GM18867 (cell line): Measurements from ENCODE around the gene NCOA4.
"Not testable (repeated sequence)": the region's sequence is repeated elsewhere in the genome, so short reads cannot be mapped to it uniquely, and the experiment has no call there.

Source experiments
- ATAC-seq: cut with Tn5 transposase; IDR thresholded peaks from one replicate; pipeline ENCODE4 v1.9.1; 2021; ENCODE audit warnings: mild to moderate bottlenecking, moderate library complexity; ENCODE audit not compliant: unreplicated experiment

Gene NCOA4

GRCh38 chr10:46030091-46030937, at the start of gene NCOA4:
NCOA4 (minus strand) TSS chr10:46030623; CDS start chr10:46016680, 13,943 bp downstream.
- ATAC-seq: peak; percentile 94

- ATAC-seq: no peak
Measured at GRCh38 chr10:46079831-46080585, 49.6 kb upstream of the NCOA4 start.

DNA sequence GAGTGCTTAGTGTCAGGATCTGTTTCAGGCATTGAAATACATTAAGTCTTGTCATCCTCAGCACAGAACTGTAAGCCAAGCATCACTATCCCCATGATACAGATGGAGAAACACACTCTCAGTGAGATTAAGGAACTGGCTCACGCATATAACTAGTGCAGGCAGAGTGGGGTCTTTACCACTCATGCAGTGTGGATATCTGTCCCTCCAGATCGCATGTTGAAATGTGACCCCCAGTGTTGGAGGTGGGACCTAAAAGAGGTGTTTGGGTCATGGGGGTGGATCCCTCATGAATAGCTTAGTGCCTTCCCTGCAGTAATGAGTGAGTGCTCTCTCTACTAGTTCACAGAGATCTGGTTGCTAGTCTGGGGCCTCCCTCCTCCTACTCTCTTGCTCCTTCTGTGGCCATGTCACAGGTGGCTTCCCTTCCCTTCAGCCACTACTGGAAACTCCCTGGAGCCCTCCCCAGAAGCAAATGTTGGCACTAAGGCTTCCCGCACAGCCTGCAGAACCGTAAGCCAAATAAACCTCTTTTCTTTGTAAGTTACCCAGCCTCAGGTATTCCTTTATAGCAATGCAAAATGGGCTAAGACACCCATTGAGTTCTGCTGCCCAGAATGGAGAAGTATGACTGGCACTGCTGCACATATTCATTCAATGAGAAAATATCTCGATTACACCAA, 47.4 kb upstream of the NCOA4 start:
- ATAC-seq: no peak

- no peak for ATAC-seq
Measured at GRCh38 chr10:46077141-46077554, 46.7 kb upstream of the NCOA4 start.

DNA sequence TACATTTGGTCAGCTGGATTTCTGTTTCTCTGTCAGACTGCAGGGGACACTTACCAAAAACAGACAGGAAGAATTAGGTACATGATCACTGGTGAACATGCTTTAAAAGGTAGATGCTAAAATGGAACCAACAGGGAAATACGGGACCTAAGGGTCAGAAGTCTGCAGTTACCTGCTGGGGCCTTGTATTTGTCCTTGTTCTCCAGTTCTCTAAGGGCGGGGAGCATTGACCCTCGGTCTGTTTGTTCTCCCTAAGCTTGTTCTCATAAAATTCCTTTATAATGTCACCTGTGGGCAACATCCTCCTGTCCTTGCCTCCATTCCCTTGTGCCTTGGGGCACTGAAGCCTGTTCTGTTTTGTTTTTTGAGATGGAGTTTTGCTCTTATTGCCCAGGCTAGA, 45.4 kb upstream of the NCOA4 start:
- no peak for ATAC-seq

DNA sequence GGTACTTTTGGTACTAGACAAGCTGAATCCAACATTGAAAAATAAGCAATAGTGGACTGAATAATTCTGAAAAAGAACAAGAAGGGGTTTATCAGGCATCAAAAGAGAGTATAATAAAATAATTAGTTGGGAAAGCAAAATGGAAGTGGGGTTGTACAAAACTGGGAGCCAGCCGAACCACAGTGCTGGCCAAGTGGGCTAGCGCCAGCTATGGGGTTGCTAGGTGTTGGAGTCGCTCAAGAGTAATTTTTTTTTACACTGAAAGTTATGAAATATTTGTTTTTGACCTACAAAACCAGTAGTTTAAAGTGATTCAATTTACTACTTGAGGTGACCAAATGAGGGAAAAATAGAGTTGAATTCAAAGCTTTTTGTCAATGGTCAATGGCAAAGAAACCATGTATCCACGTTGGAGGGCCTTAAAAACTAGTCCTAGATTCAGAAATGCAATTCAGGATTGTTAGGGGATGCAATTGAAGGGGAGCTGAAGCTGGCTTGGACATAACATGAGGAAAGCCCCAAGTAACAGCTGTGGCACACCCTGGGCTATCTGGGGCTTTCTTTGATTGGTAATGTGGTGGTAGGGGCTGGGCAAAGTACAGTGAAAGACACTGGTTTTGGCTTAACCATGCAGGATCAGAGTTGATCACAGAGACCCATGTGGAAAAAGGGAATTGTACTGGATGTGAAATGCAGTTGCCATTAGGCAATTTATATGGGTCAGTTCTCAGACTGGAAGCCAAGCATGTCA, 43.9 kb upstream of the NCOA4 start:
- ATAC-seq: no peak

DNA sequence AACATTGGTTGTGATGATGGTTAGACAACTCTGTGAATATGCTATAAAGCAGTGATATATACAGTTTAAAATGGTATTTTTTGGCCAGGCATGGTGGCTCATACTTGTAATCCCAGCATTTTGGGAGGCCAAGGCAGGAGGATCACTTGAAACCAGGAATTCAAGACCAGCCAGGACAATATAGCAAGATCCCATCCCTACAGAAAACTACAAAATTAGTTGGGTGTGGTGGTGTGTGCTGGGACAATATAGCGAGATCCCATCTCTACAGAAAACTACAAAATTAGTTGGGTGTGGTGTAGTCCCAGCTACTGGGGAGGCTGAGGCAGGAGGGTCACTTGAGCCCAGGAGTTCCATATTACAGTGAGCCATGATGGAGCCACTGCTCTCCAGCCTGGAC, 43.1 kb upstream of the NCOA4 start:
- ATAC-seq: no peak

- ATAC-seq: no peak
Measured at GRCh38 chr10:46070749-46071148, 40.3 kb upstream of the NCOA4 start.

GRCh38 chr10:46069771-46070463, 39.5 kb upstream of the NCOA4 start:
- ATAC-seq: no peak

DNA sequence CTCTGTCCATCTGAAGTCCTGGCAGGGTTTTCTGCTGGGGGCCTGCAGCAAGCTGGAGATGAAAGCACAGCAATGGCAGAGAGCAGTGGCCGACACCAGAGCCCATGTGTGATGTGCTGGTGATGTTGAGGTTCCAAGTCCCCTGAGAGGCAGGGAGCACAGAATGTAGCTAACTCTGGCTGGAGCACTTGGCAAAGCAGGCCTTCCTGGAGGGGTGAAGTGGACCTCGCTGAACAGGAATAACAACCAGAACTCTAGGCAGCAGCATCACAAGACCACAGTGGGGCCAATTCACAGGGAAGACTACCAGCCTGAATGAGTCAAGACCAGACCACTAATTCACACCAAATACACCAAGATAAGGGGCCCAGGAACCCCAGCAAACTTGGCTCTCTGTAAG, 38.5 kb upstream of the NCOA4 start:
- no peak for ATAC-seq

DNA sequence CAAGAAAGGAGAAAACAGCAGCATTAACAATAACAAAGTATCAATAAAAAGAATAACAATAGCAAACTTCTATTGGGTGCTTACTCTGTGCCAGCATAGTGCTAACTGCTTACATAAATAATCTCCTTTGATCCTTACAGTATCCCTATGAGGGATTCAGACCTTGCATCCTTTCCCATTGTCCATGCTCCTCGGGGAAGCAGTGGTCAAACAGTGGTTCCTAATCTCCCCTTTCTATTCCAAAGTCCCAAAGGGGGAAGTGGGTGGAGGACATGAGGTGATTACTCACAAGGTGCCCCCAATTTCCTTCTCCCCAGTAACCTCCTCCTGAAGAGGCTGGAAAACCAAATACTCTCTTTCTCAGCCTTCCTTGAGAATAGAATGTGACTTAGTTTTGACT, 37.7 kb upstream of the NCOA4 start:
- ATAC-seq: no peak

GRCh38 chr10:46064269-46064817, 33.9 kb upstream of the NCOA4 start:
- ATAC-seq: no peak

- ATAC-seq: no peak
Measured at GRCh38 chr10:46062723-46063428, 32.5 kb upstream of the NCOA4 start.

DNA sequence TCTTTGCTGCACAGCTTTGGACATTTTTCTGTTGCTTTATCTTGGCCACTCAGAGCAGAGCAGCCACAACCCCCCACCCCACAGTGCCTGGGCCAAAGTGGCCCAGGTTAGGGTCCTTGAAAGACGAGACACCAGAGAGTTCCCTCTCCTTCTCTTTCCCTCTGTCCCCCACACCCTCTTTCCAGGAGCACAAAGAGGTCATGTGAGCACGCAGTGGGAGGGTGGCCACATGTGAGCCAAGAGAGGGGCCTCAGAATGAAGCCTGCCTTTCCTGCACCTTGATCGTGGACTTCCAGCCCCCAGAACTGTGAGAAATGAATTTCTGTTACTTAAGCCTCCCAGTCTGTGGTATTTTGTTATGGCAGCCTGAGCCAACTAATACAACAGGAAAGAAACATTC, 30.3 kb upstream of the NCOA4 start:
- no peak for ATAC-seq

DNA sequence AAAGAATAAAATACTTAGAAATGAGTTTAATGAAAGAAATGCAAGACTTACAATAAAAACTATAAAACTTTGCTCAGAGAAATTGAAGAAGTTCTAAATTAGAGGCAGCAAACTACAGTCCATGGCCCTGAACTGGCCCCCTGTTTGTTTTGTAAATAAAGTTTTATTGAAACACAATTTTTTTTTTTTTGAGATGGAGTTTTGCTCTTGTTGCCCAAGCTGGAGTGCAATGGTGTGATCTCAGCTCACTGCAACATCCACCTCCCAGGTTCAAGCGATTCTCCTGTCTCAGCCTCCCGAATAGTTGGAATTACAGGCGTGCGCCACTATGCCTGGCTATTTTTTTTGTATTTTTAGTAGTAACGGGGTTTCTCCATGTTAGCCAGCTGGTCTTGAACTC, 27.5 kb upstream of the NCOA4 start:
- not testable (repeated sequence) for ATAC-seq

DNA sequence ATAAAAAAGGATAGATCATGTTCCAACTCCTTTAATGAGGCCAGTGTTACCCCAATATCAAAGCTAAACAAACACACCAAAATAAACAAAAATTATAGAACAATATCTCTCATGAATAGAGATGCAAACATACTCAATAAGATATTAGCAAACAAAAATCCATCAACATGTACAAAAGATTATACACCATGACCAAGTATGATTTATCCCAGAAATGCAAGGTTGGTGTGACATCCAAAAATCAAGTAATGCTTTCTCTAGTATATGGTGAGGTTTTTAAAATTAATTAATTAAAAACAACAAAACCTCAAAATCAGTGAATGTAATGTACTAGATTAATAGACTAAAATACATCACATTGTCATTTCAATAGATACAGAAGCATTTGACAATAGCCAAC, 26.6 kb upstream of the NCOA4 start:
- no peak for ATAC-seq

DNA sequence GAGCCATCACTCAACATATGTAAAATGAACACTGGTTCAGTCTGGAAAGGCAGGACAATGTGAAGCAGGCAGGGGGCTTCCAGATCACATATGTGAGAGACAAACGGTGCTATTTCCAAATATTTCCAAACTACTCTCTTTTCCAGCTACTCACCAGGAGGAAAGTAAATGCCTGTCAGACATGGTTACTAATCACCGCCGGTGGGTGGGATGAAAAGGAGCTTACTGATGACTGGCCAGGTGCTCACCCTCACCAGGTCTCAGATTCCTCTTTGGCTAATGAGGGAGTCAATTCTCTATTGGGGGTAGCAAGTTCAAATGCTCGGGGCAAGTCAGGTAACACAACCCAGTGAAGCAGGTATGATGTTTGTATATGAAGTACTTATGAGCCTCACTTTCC, 25.3 kb upstream of the NCOA4 start:
- no peak for ATAC-seq

GRCh38 chr10:46053534-46054434, 23.4 kb upstream of the NCOA4 start:
- ATAC-seq: no peak
